Mucosa of rectum (tissue), 2 donors: ENCODE data around the gene UBN2.

Source experiments
- H3K27ac ChIP-seq, 2 donors: one replicate each; pipeline ENCODE4 v1.7.0; 2013; ENCODE audit warnings: inconsistent platforms in 2 of 2, low read depth in 2 of 2, low read length in 2 of 2
- H3K27me3 ChIP-seq, 2 donors: one replicate each; pipeline ENCODE4 v1.7.0; 2013; ENCODE audit warnings: low read length in 2 of 2; ENCODE audit not compliant: control insufficient read depth in 2 of 2, insufficient read depth in 2 of 2
- H3K36me3 ChIP-seq, 2 donors: one replicate each; pipeline ENCODE4 v1.7.0; 2013; ENCODE audit warnings: low read length in 2 of 2; ENCODE audit not compliant: control insufficient read depth in 2 of 2, insufficient read depth in 2 of 2
- H3K4me1 ChIP-seq, 2 donors: one replicate each; pipeline ENCODE4 v1.7.0; 2013; ENCODE audit warnings: low read length in 2 of 2, mild to moderate bottlenecking in 1 of 2; ENCODE audit not compliant: control insufficient read depth in 2 of 2, insufficient read depth in 2 of 2
- H3K4me3 ChIP-seq, 2 donors: one replicate each; pipeline ENCODE4 v1.7.0; 2013; ENCODE audit warnings: low read length in 2 of 2
- H3K9ac ChIP-seq, 2 donors: one replicate each; pipeline ENCODE4 v1.7.0; 2013; ENCODE audit warnings: low read length in 2 of 2, low read depth in 1 of 2, mild to moderate bottlenecking in 1 of 2
- H3K9me3 ChIP-seq, 2 donors: one replicate each; pipeline ENCODE4 v1.7.0; 2013; ENCODE audit warnings: low read length in 2 of 2; ENCODE audit not compliant: control insufficient read depth in 2 of 2
- donor health status: healthy.
- donor health status: Normal muscosa, but diverticular disease.

UBN2 gene

GRCh38 chr7:139252451-139252850 is 21.4 kb downstream of the UBN2 start:
- H3K9me3 ChIP-seq: no peaks in the 10 kb centered on the region
- H3K27me3 ChIP-seq: no peaks in the 10 kb centered on the region
- no peaks in the 10 kb centered on the region for H3K4me1 ChIP-seq
- H3K4me3 ChIP-seq: no peak overlapping the region
- H3K9ac ChIP-seq: no peak overlapping the region
- no peak overlapping the region for H3K27ac ChIP-seq
- peaks cover 44 to 51% of the 10 kb centered on the region in 2 donors for H3K36me3 ChIP-seq

- Histone ChIP-seq H3K9ac (no peak overlapping the region), H3K4me1 (no peaks in the 10 kb centered on the region), H3K36me3 (peaks cover 51 to 55% of the 10 kb centered on the region in 2 donors), H3K27me3 (no peaks in the 10 kb centered on the region), H3K27ac (no peak overlapping the region), H3K9me3 (no peaks in the 10 kb centered on the region), H3K4me3 (no peak overlapping the region)
These were observed 23.2 kb downstream of the UBN2 start for GRCh38 chr7:139254281-139254680.

GRCh38 chr7:139254728-139255127 is 23.7 kb downstream of the UBN2 start:
- Histone ChIP-seq H3K9ac (no peak overlapping the region), H3K27me3 (no peaks in the 10 kb centered on the region), H3K4me3 (no peak overlapping the region), H3K9me3 (no peaks in the 10 kb centered on the region), H3K27ac (no peak overlapping the region), H3K4me1 (no peaks in the 10 kb centered on the region), H3K36me3 (peaks cover 47 to 54% of the 10 kb centered on the region in 2 donors)

GRCh38 chr7:139255290-139255689 is 24.3 kb downstream of the UBN2 start:
- Histone ChIP-seq H3K4me3 (no peak overlapping the region), H3K27me3 (no peaks in the 10 kb centered on the region), H3K27ac (no peak overlapping the region), H3K9ac (no peak overlapping the region), H3K36me3 (peaks cover 50 to 51% of the 10 kb centered on the region in 2 donors), H3K9me3 (no peaks in the 10 kb centered on the region), H3K4me1 (no peaks in the 10 kb centered on the region)

- Histone ChIP-seq H3K27ac (no peak overlapping the region), H3K9ac (no peak overlapping the region), H3K4me3 (no peak overlapping the region), H3K27me3 (no peaks in the 10 kb centered on the region), H3K9me3 (no peaks in the 10 kb centered on the region), H3K36me3 (peaks cover 39 to 52% of the 10 kb centered on the region in 2 donors), H3K4me1 (no peaks in the 10 kb centered on the region)
These were observed 28.1 kb downstream of the UBN2 start for GRCh38 chr7:139259142-139259541.

- no peak overlapping the region for H3K4me3 ChIP-seq
- no peak overlapping the region for H3K27ac ChIP-seq
- no peaks in the 10 kb centered on the region for H3K4me1 ChIP-seq
- H3K36me3 ChIP-seq: peaks cover 36 to 54% of the 10 kb centered on the region in 2 donors
- no peaks in the 10 kb centered on the region for H3K9me3 ChIP-seq
- no peak overlapping the region for H3K9ac ChIP-seq
- no peaks in the 10 kb centered on the region for H3K27me3 ChIP-seq
These were observed 33.2 kb downstream of the UBN2 start for GRCh38 chr7:139264220-139264619.

GRCh38 chr7:139265673-139266072 is 34.6 kb downstream of the UBN2 start:
- no peak overlapping the region for H3K9ac ChIP-seq
- no peaks in the 10 kb centered on the region for H3K9me3 ChIP-seq
- no peaks in the 10 kb centered on the region for H3K4me1 ChIP-seq
- H3K4me3 ChIP-seq: no peak overlapping the region
- H3K27ac ChIP-seq: no peak overlapping the region
- H3K27me3 ChIP-seq: no peaks in the 10 kb centered on the region
- peaks cover 41 to 51% of the 10 kb centered on the region in 2 donors for H3K36me3 ChIP-seq

GRCh38 chr7:139271718-139272628 is 40.9 kb downstream of the UBN2 start:
- Histone ChIP-seq H3K27ac (no peak overlapping the region), H3K9me3 (no peaks in the 10 kb centered on the region), H3K4me3 (no peak overlapping the region), H3K9ac (no peak overlapping the region), H3K27me3 (no peaks in the 10 kb centered on the region), H3K4me1 (no peaks in the 10 kb centered on the region), H3K36me3 (peaks cover 47 to 53% of the 10 kb centered on the region in 2 donors)

- H3K9me3 ChIP-seq: no peaks in the 10 kb centered on the region
- no peak overlapping the region for H3K4me3 ChIP-seq
- no peak overlapping the region for H3K9ac ChIP-seq
- H3K27me3 ChIP-seq: no peaks in the 10 kb centered on the region
- peaks cover 17 to 20% of the 10 kb centered on the region in 2 donors for H3K36me3 ChIP-seq
- peaks cover 0 to 10% of the 10 kb centered on the region in 2 donors for H3K4me1 ChIP-seq
- H3K27ac ChIP-seq: peak overlapping the region in 1 of 2 donors; percentile 74
These were observed 53.3 kb downstream of the UBN2 start for GRCh38 chr7:139284252-139284896.

GRCh38 chr7:139286144-139286543 is 55.1 kb downstream of the UBN2 start:
- H3K36me3 ChIP-seq: peaks cover 17% of the 10 kb centered on the region in 2 donors

More at GRCh38 chr7:139286144-139286543, 55.1 kb downstream of the UBN2 start:
- no peaks in the 10 kb centered on the region for H3K9me3 ChIP-seq
- H3K27me3 ChIP-seq: no peaks in the 10 kb centered on the region
- H3K9ac ChIP-seq: no peak overlapping the region
- no peak overlapping the region for H3K4me3 ChIP-seq
- H3K27ac ChIP-seq: no peak overlapping the region
- H3K4me1 ChIP-seq: peaks cover 0 to 9% of the 10 kb centered on the region in 2 donors
